HFF-Myc (cell line): Measurements from ENCODE around the gene SRGAP1.

Source experiments
- DNase-seq: peaks from one replicate; pipeline ENCODE4 v3.0.0-alpha.2; 2011; ENCODE audit warnings: low read depth; ENCODE audit errors: extremely low read depth
- H3K4me3 ChIP-seq: replicated peaks from 2 replicates; pipeline ENCODE4 v1.5.1; 2011; ENCODE audit warnings: low read depth, mild to moderate bottlenecking, control low read depth, low read length
- TF ChIP-seq, protein P1 (sequence below): IDR thresholded peaks from 2 replicates; pipeline ENCODE4 v1.5.1; 2012; ENCODE audit warnings: mild to moderate bottlenecking, low read depth, low read length, control low read depth; ENCODE audit errors: missing control alignments

Gene SRGAP1

DNA sequence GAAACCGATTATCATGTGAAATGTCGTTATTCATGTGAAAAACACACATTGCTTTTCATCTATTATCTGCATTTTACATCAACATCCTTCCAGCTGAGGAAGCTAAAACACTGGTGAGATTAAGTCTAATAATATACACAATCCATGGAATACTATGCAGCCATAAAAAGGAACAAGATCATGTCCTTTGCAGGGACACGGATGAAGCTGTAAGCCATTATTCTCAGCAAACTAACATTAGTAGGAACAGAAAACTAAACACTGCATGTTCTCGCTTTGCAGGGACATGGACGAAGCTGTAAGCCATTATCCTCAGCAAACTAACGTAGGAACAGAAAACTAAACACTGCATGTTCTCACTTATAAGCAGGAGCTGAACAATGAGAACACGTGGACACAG lies 359.3 kb downstream of the SRGAP1 start:
- TF ChIP-seq, protein P1, sequence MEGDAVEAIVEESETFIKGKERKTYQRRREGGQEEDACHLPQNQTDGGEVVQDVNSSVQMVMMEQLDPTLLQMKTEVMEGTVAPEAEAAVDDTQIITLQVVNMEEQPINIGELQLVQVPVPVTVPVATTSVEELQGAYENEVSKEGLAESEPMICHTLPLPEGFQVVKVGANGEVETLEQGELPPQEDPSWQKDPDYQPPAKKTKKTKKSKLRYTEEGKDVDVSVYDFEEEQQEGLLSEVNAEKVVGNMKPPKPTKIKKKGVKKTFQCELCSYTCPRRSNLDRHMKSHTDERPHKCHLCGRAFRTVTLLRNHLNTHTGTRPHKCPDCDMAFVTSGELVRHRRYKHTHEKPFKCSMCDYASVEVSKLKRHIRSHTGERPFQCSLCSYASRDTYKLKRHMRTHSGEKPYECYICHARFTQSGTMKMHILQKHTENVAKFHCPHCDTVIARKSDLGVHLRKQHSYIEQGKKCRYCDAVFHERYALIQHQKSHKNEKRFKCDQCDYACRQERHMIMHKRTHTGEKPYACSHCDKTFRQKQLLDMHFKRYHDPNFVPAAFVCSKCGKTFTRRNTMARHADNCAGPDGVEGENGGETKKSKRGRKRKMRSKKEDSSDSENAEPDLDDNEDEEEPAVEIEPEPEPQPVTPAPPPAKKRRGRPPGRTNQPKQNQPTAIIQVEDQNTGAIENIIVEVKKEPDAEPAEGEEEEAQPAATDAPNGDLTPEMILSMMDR, result no peak
- H3K4me3 ChIP-seq, result no peak overlapping the region
- DNase-seq, result no peak

DNA sequence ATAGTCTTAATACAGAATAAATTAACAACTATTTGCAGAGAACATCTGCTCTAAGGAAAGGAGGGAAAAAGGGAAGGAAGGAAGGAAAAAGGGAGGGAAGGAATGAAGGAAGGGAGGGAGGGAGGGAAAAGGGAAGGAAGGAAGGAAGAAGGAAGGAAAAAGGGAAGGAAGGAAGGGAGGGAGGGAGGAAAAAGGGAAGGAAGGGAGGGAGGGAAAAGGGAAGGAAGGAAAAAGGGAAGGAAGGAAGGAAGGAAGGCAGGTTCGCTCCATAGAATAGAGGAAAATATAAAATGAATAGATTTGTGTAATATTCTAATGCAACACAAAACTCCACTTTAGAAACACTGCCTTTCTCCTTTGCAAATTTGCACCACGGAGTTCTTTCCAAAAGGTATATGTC lies 361.0 kb downstream of the SRGAP1 start:
- DNase-seq, result no peak
- TF ChIP-seq, protein P1, result no peak
- no peak overlapping the region for H3K4me3 ChIP-seq

DNA sequence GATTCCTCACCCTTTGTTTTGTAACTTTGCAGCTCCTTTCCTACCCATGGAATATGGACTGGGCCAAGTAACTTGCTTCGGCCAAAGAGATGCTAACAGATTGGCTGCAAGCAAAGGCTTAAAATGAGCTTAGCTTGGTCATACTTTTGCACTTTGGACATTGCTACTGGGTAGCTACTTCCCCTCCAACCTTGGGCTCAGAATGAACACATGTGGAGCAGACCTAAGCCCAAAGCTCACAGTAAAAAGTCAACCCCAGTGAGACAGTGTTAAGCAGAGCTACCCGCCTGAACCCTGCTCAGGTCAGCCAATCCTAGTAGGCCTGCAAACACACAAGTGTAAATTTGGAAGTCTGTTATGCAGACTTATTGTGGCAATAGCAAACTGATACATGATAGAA lies 363.0 kb downstream of the SRGAP1 start:
- no peak for DNase-seq
- TF ChIP-seq, protein P1, result no peak
- H3K4me3 ChIP-seq, result no peak overlapping the region
